Endothelial cell of umbilical vein (primary cell): ENCODE measurements around the gene STRBP. TPM values are rescaled to one million over a fixed set of nuclear protein-coding genes. Genes with fewer than 3 reads are reported as not detected.

Experiments
- BruUV-seq: library from RNA; stranded (reverse); fragments of 400-500 nt; replicated peaks from 2 replicates; lab custom pipeline; 2021; lab: Mats Ljungman, UMichigan
- CTCF ChIA-PET: fragments of 300-600, 350-600 bp; sonication (Branson Sonifier 250); formaldehyde crosslinking; loops from one replicate; lab custom pipeline; 2021; ENCODE audit warnings: antibody characterized with exemption, inconsistent platforms; lab: Charles Lee
- POLR2A ChIA-PET: fragments of 300-600, 350-600 bp; sonication (Branson Sonifier 250); formaldehyde crosslinking; loops from one replicate; lab custom pipeline; 2021; ENCODE audit warnings: antibody characterized with exemption, inconsistent platforms; lab: Charles Lee
- DNase-seq: peaks from one replicate; pipeline ENCODE4 v3.0.0-alpha.2; 2011; ENCODE audit warnings: low read depth, low spot score
- FAIRE-seq: peaks from 2 replicates; lab custom pipeline; 2011; peaks lifted over from hg19 to GRCh38; lab: Jason Lieb, UNC
- H2AFZ ChIP-seq: 2 replicates; pipeline ENCODE4 v1.6.0; 2012; ENCODE audit warnings: low read depth, low read length, control low read depth, inconsistent platforms
- H3K27ac ChIP-seq: 2 replicates; pipeline ENCODE4 v1.5.1; 2011; ENCODE audit warnings: low read depth, mild to moderate bottlenecking, control low read depth, low read length, moderate library complexity; ENCODE audit not compliant: insufficient read depth
- H3K27me3 ChIP-seq, 2 experiments: 2 replicates each; pipeline versions ENCODE4 v1.6.0 to v1.6.1; 2011; ENCODE audit warnings: low read length in 2 of 2, mixed read lengths in 1 of 2; ENCODE audit not compliant: control insufficient read depth in 2 of 2, insufficient read depth in 2 of 2
- H3K36me3 ChIP-seq, 2 experiments: 2 replicates in 1 of 2; 3 replicates in 1 of 2; pipeline ENCODE4 v1.5.1; 2011; ENCODE audit warnings: low read length in 2 of 2, mild to moderate bottlenecking in 1 of 2, moderate library complexity in 1 of 2; ENCODE audit not compliant: control insufficient read depth in 2 of 2, insufficient read depth in 2 of 2; ENCODE audit errors: extremely low read depth in 1 of 2
- H3K4me1 ChIP-seq: 3 replicates; pipeline ENCODE4 v1.5.1; 2011; ENCODE audit warnings: mild to moderate bottlenecking, low read length; ENCODE audit not compliant: control insufficient read depth, insufficient read depth; ENCODE audit errors: extremely low read depth
- H3K4me2 ChIP-seq: 2 replicates; pipeline ENCODE4 v1.6.1; 2011; ENCODE audit warnings: low read length, control low read depth, mixed read lengths; ENCODE audit not compliant: insufficient read depth
- H3K4me3 ChIP-seq, 3 experiments: fragments of 200-600 bp in 1 of 3; sonication (generic), shearing (Covaris generic) in 1 of 3; replicated peaks in 1 of 3; 2 replicates each; pipeline ENCODE4 v1.5.1; 2011 to 2016; ENCODE audit warnings: control low read depth in 3 of 3, low read length in 3 of 3, mild to moderate bottlenecking in 2 of 3, inconsistent platforms in 1 of 3, low read depth in 1 of 3, moderate library complexity in 1 of 3; ENCODE audit not compliant: insufficient read depth in 1 of 3
- H3K79me2 ChIP-seq: 2 replicates; pipeline ENCODE4 v1.6.0; 2012; ENCODE audit warnings: low read length, inconsistent platforms; ENCODE audit not compliant: control insufficient read depth, insufficient read depth
- H3K9ac ChIP-seq: replicated peaks from 2 replicates; pipeline ENCODE3; 2011; ENCODE audit warnings: low read length, control low read depth; ENCODE audit not compliant: insufficient read depth; ENCODE audit errors: extremely low read depth
- H3K9me1 ChIP-seq: replicated peaks from 3 replicates; pipeline ENCODE4 v1.6.0; 2011; ENCODE audit warnings: mild to moderate bottlenecking, low read length; ENCODE audit not compliant: control insufficient read depth, insufficient read depth; ENCODE audit errors: extremely low read depth
- H3K9me3 ChIP-seq: replicated peaks from 2 replicates; pipeline ENCODE4 v1.5.1; 2012; ENCODE audit warnings: low read length, inconsistent platforms; ENCODE audit not compliant: control insufficient read depth, insufficient read depth
- H4K20me1 ChIP-seq: replicated peaks from 2 replicates; pipeline ENCODE3; 2011; ENCODE audit warnings: mild to moderate bottlenecking, low read length; ENCODE audit not compliant: control insufficient read depth, insufficient read depth; ENCODE audit errors: extremely low read depth
- CTCF ChIP-seq, 2 donors: IDR thresholded peaks; 1 replicate in 1 of 2; 2 replicates in 1 of 2; pipeline ENCODE4 v1.5.1; 2011; ENCODE audit warnings: low read length in 2 of 2, mild to moderate bottlenecking in 2 of 2, moderate library complexity in 2 of 2, control low read depth in 1 of 2, inconsistent platforms in 1 of 2, low read depth in 1 of 2; ENCODE audit not compliant: insufficient read depth in 1 of 2; ENCODE audit errors: extremely low read depth in 1 of 2
- EZH2 ChIP-seq: IDR thresholded peaks from 2 replicates; pipeline ENCODE4 v1.6.1; 2012; ENCODE audit warnings: borderline replicate concordance, low read depth, mild to moderate bottlenecking, moderate library complexity, low read length, inconsistent platforms; ENCODE audit not compliant: severe bottlenecking
- FOS ChIP-seq: IDR thresholded peaks from 2 replicates; pipeline ENCODE4 v1.6.1; 2011; ENCODE audit warnings: mild to moderate bottlenecking, low read length, moderate library complexity, borderline replicate concordance; ENCODE audit not compliant: insufficient read depth
- GATA2 ChIP-seq: IDR thresholded peaks from 2 replicates; pipeline ENCODE4 v1.7.0; 2011; ENCODE audit warnings: low read depth, mild to moderate bottlenecking, moderate library complexity, mixed read lengths, low read length; ENCODE audit not compliant: insufficient read length, insufficient read depth
- JUN ChIP-seq: IDR thresholded peaks from 2 replicates; pipeline ENCODE4 v1.6.1; 2011; ENCODE audit warnings: borderline replicate concordance, low read depth; ENCODE audit not compliant: insufficient read length, insufficient read depth
- MAX ChIP-seq: IDR thresholded peaks from 2 replicates; pipeline ENCODE4 v1.6.1; 2011; ENCODE audit not compliant: insufficient read depth, insufficient read length
- MYC ChIP-seq: IDR thresholded peaks from one replicate; pipeline ENCODE4 v1.6.1; 2011; ENCODE audit warnings: mild to moderate bottlenecking, low read depth, low read length
- POLR2A ChIP-seq: IDR thresholded peaks from 2 replicates; pipeline ENCODE4 v1.6.1; 2012; ENCODE audit warnings: low read depth, mild to moderate bottlenecking, control low read depth, low read length
- POLR2AphosphoS5 ChIP-seq: IDR thresholded peaks from 2 replicates; pipeline ENCODE4 v1.6.1; 2012; ENCODE audit warnings: low read depth, mild to moderate bottlenecking, control low read depth, low read length, moderate library complexity; ENCODE audit not compliant: insufficient read depth
- dilution Hi-C: fragments of 300-500 bp; cut with MboI; formaldehyde crosslinking; loops from one replicate; pipeline ENCODE4 v1.15.0; 2019; ENCODE audit warnings: low sequenced_read_pairs; ENCODE audit not compliant: extremely low pct_ligation_motif_present
- intact Hi-C: fragments of 100-400 bp; cut with micrococcal nuclease; formaldehyde crosslinking; loops from one replicate; pipeline ENCODE4 v1.10.0; 2022
- polyA plus RNA-seq, 4 experiments: library from polyadenylated mRNA; depleted of rRNA in 3 of 4; stranded (reverse) in 3 of 4; unstranded in 1 of 4; fragments of >200 nt; gene quantifications; 2 replicates each; pipeline versions ENCODE4 v1.2.1 to v1.2.3, GENCODE V29; 2011 to 2012; ENCODE audit warnings: missing spikeins in 1 of 4
- total RNA-seq: library from RNA; stranded (reverse); gene quantifications from 2 replicates; pipeline ENCODE4 v1.2.3, GENCODE V29; 2021

The STRBP gene
- total and polyA plus RNA-seq, 2 donors (not counting 3 experiments of a cell fraction or from before 2014, with no cell fraction given), result 7.7 to 15.4 TPM

DNA sequence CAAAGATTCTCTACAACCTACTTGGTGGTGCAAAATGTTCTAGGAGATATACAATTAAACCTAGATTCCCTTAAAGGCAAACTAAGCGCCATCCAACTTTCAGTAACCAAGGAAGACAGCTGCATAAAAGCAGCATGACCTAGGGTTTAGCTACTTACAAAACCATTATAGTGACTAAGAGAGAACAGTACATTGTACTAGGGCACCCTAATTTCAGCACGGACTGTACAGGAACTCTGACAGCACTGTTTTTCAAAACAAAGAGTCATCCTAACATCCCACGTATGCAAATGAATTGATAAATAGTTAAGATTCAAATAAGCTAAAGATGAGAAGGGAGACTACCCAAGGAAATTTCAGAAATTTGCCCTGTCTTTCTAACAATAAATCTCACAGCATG lies 30.0 kb downstream of the STRBP start:
- Histone ChIP-seq H3K4me3 (no peak overlapping the region), H3K9ac (no peak overlapping the region), H3K27ac (no peak overlapping the region), H4K20me1 (no peaks in the 10 kb centered on the region), H3K4me2 (no peak overlapping the region), H3K79me2 (no peaks in the 10 kb centered on the region), H2AFZ (no peak overlapping the region), H3K9me1 (peaks cover 2% of the 10 kb centered on the region), H3K27me3 (no peaks in the 10 kb centered on the region), H3K4me1 (no peaks in the 10 kb centered on the region), H3K9me3 (no peaks in the 10 kb centered on the region), H3K36me3 (no peaks in the 10 kb centered on the region)
- ChIA-PET POLR2A (no interaction called here), CTCF (interaction anchor here (0.6 to 2.5 kb wide), 4 partner anchors 8 to 157 kb away, joined by 3 to 10 read pairs (median 4); no protein-coding TSS in a partner anchor)
- intact Hi-C loops (no loop called here), dilution Hi-C loops (no loop called here)
- FAIRE-seq (no peak), DNase-seq (no peak)
- TF ChIP-seq EZH2 (no peak), POLR2AphosphoS5 (no peak), MAX (no peak), CTCF (IDR thresholded peaks at IDR 0.05; ENCODE audit: extremely low read depth in 1 of 2, insufficient read depth in 1 of 2, low read depth in 1 of 2, low read length in 2 of 2) (no peak), MYC (no peak), POLR2A (no peak), FOS (no peak), GATA2 (no peak), JUN (no peak)
- BruUV-seq, result no TSS peak
